Measurements from ENCODE around the gene OR5A1.

The OR5A1 gene

GRCh38 chr11:59475176-59475575, 38.9 kb downstream of the OR5A1 start:
- no peak overlapping the region for H3K4me3 ChIP-seq (ENCODE audit: low read depth, low read length)
- TF ChIP-seq MYC (IDR thresholded peaks at IDR 0.05; ENCODE audit: low read depth, low read length) (no peak), CTCF (IDR thresholded peaks at IDR 0.05; ENCODE audit: low read depth, low read length) (no peak), POLR2A (IDR thresholded peaks at IDR 0.05; ENCODE audit: extremely low read depth, insufficient read length) (no peak), MAX (IDR thresholded peaks at IDR 0.05; ENCODE audit: low read depth, low read length) (no peak)
- DNase-seq (ENCODE audit: low read depth) = no peak

- no peak overlapping the region for H3K4me3 ChIP-seq (ENCODE audit: low read depth, low read length)
- DNase-seq (ENCODE audit: low read depth) = no peak
- TF ChIP-seq POLR2A (IDR thresholded peaks at IDR 0.05; ENCODE audit: extremely low read depth, insufficient read length) (no peak), MYC (IDR thresholded peaks at IDR 0.05; ENCODE audit: low read depth, low read length) (no peak), CTCF (IDR thresholded peaks at IDR 0.05; ENCODE audit: low read depth, low read length) (no peak), MAX (IDR thresholded peaks at IDR 0.05; ENCODE audit: low read depth, low read length) (no peak)
Measured at GRCh38 chr11:59479906-59480305, 43.6 kb downstream of the OR5A1 start.

- DNase-seq (ENCODE audit: low read depth) = no peak
- no peak overlapping the region for H3K4me3 ChIP-seq (ENCODE audit: low read depth, low read length)
- TF ChIP-seq CTCF (IDR thresholded peaks at IDR 0.05; ENCODE audit: low read depth, low read length) (no peak), MAX (IDR thresholded peaks at IDR 0.05; ENCODE audit: low read depth, low read length) (no peak), POLR2A (IDR thresholded peaks at IDR 0.05; ENCODE audit: extremely low read depth, insufficient read length) (no peak)
Measured at GRCh38 chr11:59480359-59480758, 44.1 kb downstream of the OR5A1 start.
